HepG2 (cell line): Measurements from ENCODE around the gene SEMA3G. TPM values are rescaled to one million over a fixed set of nuclear protein-coding genes. Genes with fewer than 3 reads are reported as not detected.

Experiments
- ATF7 ChIP-seq, 2 experiments: fragments of 450-650 bp in 1 of 2; sonication (generic) in 1 of 2; formaldehyde crosslinking in 1 of 2; IDR thresholded peaks; 2 replicates each; pipeline versions ENCODE4 v1.4.0 to v1.6.1; 2016 to 2020; ENCODE audit warnings: antibody characterized with exemption in 1 of 2, mild to moderate bottlenecking in 1 of 2, missing genetic modification reagents in 1 of 2
- GATA4 ChIP-seq: sonication (generic); IDR thresholded peaks from 2 replicates; pipeline ENCODE4 v1.6.1; 2016; ENCODE audit warnings: antibody characterized with exemption, low read depth, borderline replicate concordance
- HDAC2 ChIP-seq: sonication (generic); formaldehyde crosslinking; IDR thresholded peaks from 2 replicates; pipeline ENCODE4 v1.4.0; 2020; ENCODE audit warnings: missing genetic modification reagents
- RELA ChIP-seq: sonication (generic); formaldehyde crosslinking; IDR thresholded peaks from 2 replicates; pipeline ENCODE4 v1.4.0; 2020; ENCODE audit warnings: missing genetic modification reagents
- SMAD1 ChIP-seq: sonication (generic); formaldehyde crosslinking; IDR thresholded peaks from 2 replicates; pipeline ENCODE4 v1.4.0; 2020; ENCODE audit warnings: missing genetic modification reagents, low read depth, mild to moderate bottlenecking, borderline replicate concordance
- TBP ChIP-seq: sonication (generic); formaldehyde crosslinking; IDR thresholded peaks from 2 replicates; pipeline ENCODE4 v1.5.0; 2020; ENCODE audit warnings: missing genetic modification reagents
- TFDP1 ChIP-seq: IDR thresholded peaks from 2 replicates; pipeline ENCODE4 v1.6.1; 2016; ENCODE audit warnings: missing compliant biosample characterization, missing genetic modification reagents, borderline replicate concordance
- YEATS2 ChIP-seq: sonication (generic); formaldehyde crosslinking; IDR thresholded peaks from 2 replicates; pipeline ENCODE4 v1.4.0; 2020; ENCODE audit warnings: missing genetic modification reagents, borderline replicate concordance
- ZBTB3 ChIP-seq: sonication (generic); formaldehyde crosslinking; IDR thresholded peaks from 2 replicates; pipeline ENCODE4 v1.4.0; 2020; ENCODE audit warnings: low read depth, mild to moderate bottlenecking, moderate library complexity, missing genetic modification reagents, borderline replicate concordance
- ZBTB34 ChIP-seq: sonication (generic); formaldehyde crosslinking; IDR thresholded peaks from 2 replicates; pipeline ENCODE4 v1.8.0; 2022; ENCODE audit warnings: mild to moderate bottlenecking, missing genetic modification reagents
- ZFP36L1 ChIP-seq: sonication (generic); formaldehyde crosslinking; IDR thresholded peaks from 2 replicates; pipeline ENCODE4 v1.8.0; 2022; ENCODE audit warnings: mild to moderate bottlenecking, missing genetic modification reagents, moderate library complexity
- ZGPAT ChIP-seq: IDR thresholded peaks from 2 replicates; pipeline ENCODE4 v1.6.1; 2016; ENCODE audit warnings: mild to moderate bottlenecking
- ZNF282 ChIP-seq: fragments of 450-650 bp; IDR thresholded peaks from 2 replicates; pipeline ENCODE4 v1.6.1; 2018; ENCODE audit not compliant: partially characterized antibody
- ZNF484 ChIP-seq: sonication (generic); formaldehyde crosslinking; IDR thresholded peaks from 2 replicates; pipeline ENCODE4 v1.5.1; 2020; ENCODE audit warnings: mild to moderate bottlenecking, low read depth, missing genetic modification reagents, borderline replicate concordance
- ZNF562 ChIP-seq: sonication (generic); formaldehyde crosslinking; IDR thresholded peaks from 2 replicates; pipeline ENCODE4 v1.8.0; 2022; ENCODE audit warnings: missing genetic modification reagents, borderline replicate concordance
- polyA plus RNA-seq, 8 experiments: library from polyadenylated mRNA; depleted of rRNA in 3 of 8; stranded (reverse) in 7 of 8; unstranded in 1 of 8; fragments of >200 nt; fragmentation: Illumina TruSeq in 4 of 8; extraction: Trizol in 4 of 8; gene quantifications; 2 replicates each; pipeline versions ENCODE4 v1.2.1 to v1.2.3, GENCODE V29; 2011 to 2016; ENCODE audit warnings: low read depth in 4 of 8, missing spikeins in 1 of 8, mixed read lengths in 1 of 8; ENCODE audit not compliant: insufficient read depth in 1 of 8
- total RNA-seq, 5 experiments: library from RNA; depleted of rRNA; stranded (reverse); fragments of >200 nt; fragmentation: Illumina TruSeq; extraction: Trizol; gene quantifications; 2 replicates each; pipeline ENCODE4 v1.2.3, GENCODE V29; 2016; ENCODE audit warnings: low read depth in 1 of 5
- TF ChIP-seq, protein P1 (sequence below), 2 experiments: fragments of 450-650 bp in 1 of 2; sonication (generic) in 1 of 2; formaldehyde crosslinking; IDR thresholded peaks; 2 replicates each; pipeline versions ENCODE4 v1.5.0 to v1.8.0; 2020 to 2022; ENCODE audit warnings: mild to moderate bottlenecking in 1 of 2, missing genetic modification reagents in 1 of 2
- TF ChIP-seq, protein P2 (sequence below): sonication (generic); formaldehyde crosslinking; IDR thresholded peaks from 2 replicates; pipeline ENCODE4 v1.5.1; 2020; ENCODE audit warnings: mild to moderate bottlenecking, moderate library complexity, missing genetic modification reagents
- TF ChIP-seq, protein P3 (sequence below): sonication (generic); formaldehyde crosslinking; IDR thresholded peaks from 2 replicates; pipeline ENCODE4 v1.4.0; 2020; ENCODE audit warnings: missing genetic modification reagents, mild to moderate bottlenecking, borderline replicate concordance

The SEMA3G gene
- total and polyA plus RNA-seq, 2 of the 13 experiments (the other 11 are each of a cell fraction or from before 2014, with no cell fraction given), result 6.1 to 8.3 TPM

- no peak for TF ChIP-seq ZBTB34 (CRISPR knock-in tag)
- TF ChIP-seq ZFP36L1, result peak; percentile 51; the same call in 1 of the 2 replicates
- peak; percentile 92 for TF ChIP-seq ATF7 (IDR thresholded peaks at IDR 0.05)
- peak; percentile 98 for TF ChIP-seq ATF7 (CRISPR knock-in tag; IDR thresholded peaks at IDR 0.05)
- peak; percentile 67; the same call in 1 of the 2 replicates for TF ChIP-seq TFDP1 (CRISPR knock-in tag)
- TF ChIP-seq ZNF484 (CRISPR knock-in tag), result no peak
- peak; percentile 88 for TF ChIP-seq ZGPAT (CRISPR knock-in tag)
- TF ChIP-seq, protein P1, sequence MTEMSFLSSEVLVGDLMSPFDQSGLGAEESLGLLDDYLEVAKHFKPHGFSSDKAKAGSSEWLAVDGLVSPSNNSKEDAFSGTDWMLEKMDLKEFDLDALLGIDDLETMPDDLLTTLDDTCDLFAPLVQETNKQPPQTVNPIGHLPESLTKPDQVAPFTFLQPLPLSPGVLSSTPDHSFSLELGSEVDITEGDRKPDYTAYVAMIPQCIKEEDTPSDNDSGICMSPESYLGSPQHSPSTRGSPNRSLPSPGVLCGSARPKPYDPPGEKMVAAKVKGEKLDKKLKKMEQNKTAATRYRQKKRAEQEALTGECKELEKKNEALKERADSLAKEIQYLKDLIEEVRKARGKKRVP (CRISPR knock-in tag; IDR thresholded peaks at IDR 0.05), result peak in 1 of 2 experiments; percentile 52; a peak in 1 of 4 replicates
- peak; percentile 93 for TF ChIP-seq GATA4
- TF ChIP-seq, protein P2, sequence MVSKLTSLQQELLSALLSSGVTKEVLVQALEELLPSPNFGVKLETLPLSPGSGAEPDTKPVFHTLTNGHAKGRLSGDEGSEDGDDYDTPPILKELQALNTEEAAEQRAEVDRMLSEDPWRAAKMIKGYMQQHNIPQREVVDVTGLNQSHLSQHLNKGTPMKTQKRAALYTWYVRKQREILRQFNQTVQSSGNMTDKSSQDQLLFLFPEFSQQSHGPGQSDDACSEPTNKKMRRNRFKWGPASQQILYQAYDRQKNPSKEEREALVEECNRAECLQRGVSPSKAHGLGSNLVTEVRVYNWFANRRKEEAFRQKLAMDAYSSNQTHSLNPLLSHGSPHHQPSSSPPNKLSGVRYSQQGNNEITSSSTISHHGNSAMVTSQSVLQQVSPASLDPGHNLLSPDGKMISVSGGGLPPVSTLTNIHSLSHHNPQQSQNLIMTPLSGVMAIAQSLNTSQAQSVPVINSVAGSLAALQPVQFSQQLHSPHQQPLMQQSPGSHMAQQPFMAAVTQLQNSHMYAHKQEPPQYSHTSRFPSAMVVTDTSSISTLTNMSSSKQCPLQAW (CRISPR knock-in tag), result peak; percentile 93
- no peak for TF ChIP-seq SMAD1 (CRISPR knock-in tag)
- peak; percentile 22; the same call in 1 of the 2 replicates for TF ChIP-seq YEATS2
- TF ChIP-seq, protein P3, sequence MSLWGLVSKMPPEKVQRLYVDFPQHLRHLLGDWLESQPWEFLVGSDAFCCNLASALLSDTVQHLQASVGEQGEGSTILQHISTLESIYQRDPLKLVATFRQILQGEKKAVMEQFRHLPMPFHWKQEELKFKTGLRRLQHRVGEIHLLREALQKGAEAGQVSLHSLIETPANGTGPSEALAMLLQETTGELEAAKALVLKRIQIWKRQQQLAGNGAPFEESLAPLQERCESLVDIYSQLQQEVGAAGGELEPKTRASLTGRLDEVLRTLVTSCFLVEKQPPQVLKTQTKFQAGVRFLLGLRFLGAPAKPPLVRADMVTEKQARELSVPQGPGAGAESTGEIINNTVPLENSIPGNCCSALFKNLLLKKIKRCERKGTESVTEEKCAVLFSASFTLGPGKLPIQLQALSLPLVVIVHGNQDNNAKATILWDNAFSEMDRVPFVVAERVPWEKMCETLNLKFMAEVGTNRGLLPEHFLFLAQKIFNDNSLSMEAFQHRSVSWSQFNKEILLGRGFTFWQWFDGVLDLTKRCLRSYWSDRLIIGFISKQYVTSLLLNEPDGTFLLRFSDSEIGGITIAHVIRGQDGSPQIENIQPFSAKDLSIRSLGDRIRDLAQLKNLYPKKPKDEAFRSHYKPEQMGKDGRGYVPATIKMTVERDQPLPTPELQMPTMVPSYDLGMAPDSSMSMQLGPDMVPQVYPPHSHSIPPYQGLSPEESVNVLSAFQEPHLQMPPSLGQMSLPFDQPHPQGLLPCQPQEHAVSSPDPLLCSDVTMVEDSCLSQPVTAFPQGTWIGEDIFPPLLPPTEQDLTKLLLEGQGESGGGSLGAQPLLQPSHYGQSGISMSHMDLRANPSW (CRISPR knock-in tag), result no peak
- no peak for TF ChIP-seq ZBTB3 (CRISPR knock-in tag)
- no peak for TF ChIP-seq ZNF562 (CRISPR knock-in tag)
- no peak for TF ChIP-seq RELA (CRISPR knock-in tag)
- no peak for TF ChIP-seq ZNF282
- no peak for TF ChIP-seq TBP (CRISPR knock-in tag)
- peak; percentile 83 for TF ChIP-seq HDAC2 (CRISPR knock-in tag)
These were observed 15.0 kb downstream of the SEMA3G start (continued) for GRCh38 chr3:52429779-52430415.
